ENCODE measurements around the gene UCP3. TPM values are rescaled to one million over a fixed set of nuclear protein-coding genes. Genes with fewer than 3 reads are reported as not detected.

UCP3 gene, protein sequence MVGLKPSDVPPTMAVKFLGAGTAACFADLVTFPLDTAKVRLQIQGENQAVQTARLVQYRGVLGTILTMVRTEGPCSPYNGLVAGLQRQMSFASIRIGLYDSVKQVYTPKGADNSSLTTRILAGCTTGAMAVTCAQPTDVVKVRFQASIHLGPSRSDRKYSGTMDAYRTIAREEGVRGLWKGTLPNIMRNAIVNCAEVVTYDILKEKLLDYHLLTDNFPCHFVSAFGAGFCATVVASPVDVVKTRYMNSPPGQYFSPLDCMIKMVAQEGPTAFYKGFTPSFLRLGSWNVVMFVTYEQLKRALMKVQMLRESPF
- 1.8 TPM for total RNA-seq

GRCh38 chr11:74008373-74009229 lies at the start of gene UCP3:
TSS of gene UCP3 (minus strand) at chr11:74009085. CDS start at chr11:74007042, 2,043 bp downstream.

DNA sequence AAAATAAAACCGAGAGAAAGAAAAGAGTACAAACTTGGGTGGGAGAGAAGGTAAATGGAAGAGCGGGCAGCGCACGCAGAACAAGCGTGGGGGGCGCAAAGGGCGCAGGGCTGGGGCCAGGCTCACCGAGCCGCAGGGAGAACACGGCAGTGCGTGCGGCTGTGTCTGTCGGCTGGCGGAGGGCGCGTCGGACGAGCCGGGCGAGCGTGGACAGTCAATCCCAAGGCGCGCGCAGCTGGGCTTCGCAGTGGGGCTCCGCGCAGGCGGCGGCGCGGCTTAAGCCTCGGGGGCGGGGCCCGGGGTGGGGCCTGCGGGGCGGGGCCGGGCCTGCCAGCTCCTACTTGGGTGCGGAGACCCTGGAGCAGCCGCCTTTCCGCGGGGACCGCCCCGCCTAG lies 26.3 kb downstream of the UCP3 start, which contains the start of gene UCP2:
UCP2 (minus strand) TSS at position 249 of the 395 bp plus-strand sequence. CDS start 4,465 bp downstream, outside the sequence.

GRCh38 chr11:73950869-73951710 lies 57.8 kb downstream of the UCP3 start, which contains the start of gene DNAJB13:
TSS of gene DNAJB13 (plus strand) at chr11:73951026. CDS start at chr11:73951070, 44 bp downstream.

Other genes with a start within 250 kb of the UCP3 start
- 337 TPM for gene RAB6A, start 248.0 kb downstream of the UCP3 start, total RNA-seq
- 38.3 TPM for gene MRPL48, start 221.2 kb downstream of the UCP3 start, total RNA-seq
- 26.1 TPM for gene COA4, start 132.2 kb downstream of the UCP3 start, total RNA-seq
- 23.1 TPM for gene PAAF1, start 132.1 kb downstream of the UCP3 start, total RNA-seq
- gene DNAJB13, start 58.1 kb downstream of the UCP3 start, total RNA-seq = 0.23 TPM
- gene UCP2, start 26.2 kb downstream of the UCP3 start, total RNA-seq = 8.8 TPM
- 21.0 TPM for gene C2CD3, start 161.9 kb upstream of the UCP3 start, total RNA-seq
- gene PPME1, start 162.2 kb upstream of the UCP3 start, total RNA-seq = 68.0 TPM